Endothelial cell of umbilical vein (primary cell): ENCODE data around the gene ANO4. TPM values are rescaled to one million over a fixed set of nuclear protein-coding genes. Genes with fewer than 3 reads are reported as not detected.

Experiments used
- BruUV-seq: library from RNA; stranded (reverse); fragments of 400-500 nt; replicated peaks from 2 replicates; lab custom pipeline; 2021; lab: Mats Ljungman, UMichigan
- CTCF ChIA-PET: fragments of 300-600, 350-600 bp; sonication (Branson Sonifier 250); formaldehyde crosslinking; loops from one replicate; lab custom pipeline; 2021; ENCODE audit warnings: antibody characterized with exemption, inconsistent platforms; lab: Charles Lee
- POLR2A ChIA-PET: fragments of 300-600, 350-600 bp; sonication (Branson Sonifier 250); formaldehyde crosslinking; loops from one replicate; lab custom pipeline; 2021; ENCODE audit warnings: antibody characterized with exemption, inconsistent platforms; lab: Charles Lee
- DNase-seq: peaks from one replicate; pipeline ENCODE4 v3.0.0-alpha.2; 2011; ENCODE audit warnings: low read depth, low spot score
- FAIRE-seq: peaks from 2 replicates; lab custom pipeline; 2011; peaks lifted over from hg19 to GRCh38; lab: Jason Lieb, UNC
- H2AFZ ChIP-seq: 2 replicates; pipeline ENCODE4 v1.6.0; 2012; ENCODE audit warnings: low read depth, low read length, control low read depth, inconsistent platforms
- H3K27ac ChIP-seq: 2 replicates; pipeline ENCODE4 v1.5.1; 2011; ENCODE audit warnings: low read depth, mild to moderate bottlenecking, control low read depth, low read length, moderate library complexity; ENCODE audit not compliant: insufficient read depth
- H3K27me3 ChIP-seq, 2 experiments: 2 replicates each; pipeline versions ENCODE4 v1.6.0 to v1.6.1; 2011; ENCODE audit warnings: low read length in 2 of 2, mixed read lengths in 1 of 2; ENCODE audit not compliant: control insufficient read depth in 2 of 2, insufficient read depth in 2 of 2
- H3K36me3 ChIP-seq, 2 experiments: 2 replicates in 1 of 2; 3 replicates in 1 of 2; pipeline ENCODE4 v1.5.1; 2011; ENCODE audit warnings: low read length in 2 of 2, mild to moderate bottlenecking in 1 of 2, moderate library complexity in 1 of 2; ENCODE audit not compliant: control insufficient read depth in 2 of 2, insufficient read depth in 2 of 2; ENCODE audit errors: extremely low read depth in 1 of 2
- H3K4me1 ChIP-seq: 3 replicates; pipeline ENCODE4 v1.5.1; 2011; ENCODE audit warnings: mild to moderate bottlenecking, low read length; ENCODE audit not compliant: control insufficient read depth, insufficient read depth; ENCODE audit errors: extremely low read depth
- H3K4me2 ChIP-seq: 2 replicates; pipeline ENCODE4 v1.6.1; 2011; ENCODE audit warnings: low read length, control low read depth, mixed read lengths; ENCODE audit not compliant: insufficient read depth
- H3K4me3 ChIP-seq, 3 experiments: fragments of 200-600 bp in 1 of 3; sonication (generic), shearing (Covaris generic) in 1 of 3; replicated peaks in 1 of 3; 2 replicates each; pipeline ENCODE4 v1.5.1; 2011 to 2016; ENCODE audit warnings: control low read depth in 3 of 3, low read length in 3 of 3, mild to moderate bottlenecking in 2 of 3, inconsistent platforms in 1 of 3, low read depth in 1 of 3, moderate library complexity in 1 of 3; ENCODE audit not compliant: insufficient read depth in 1 of 3
- H3K79me2 ChIP-seq: 2 replicates; pipeline ENCODE4 v1.6.0; 2012; ENCODE audit warnings: low read length, inconsistent platforms; ENCODE audit not compliant: control insufficient read depth, insufficient read depth
- H3K9ac ChIP-seq: replicated peaks from 2 replicates; pipeline ENCODE3; 2011; ENCODE audit warnings: low read length, control low read depth; ENCODE audit not compliant: insufficient read depth; ENCODE audit errors: extremely low read depth
- H3K9me1 ChIP-seq: replicated peaks from 3 replicates; pipeline ENCODE4 v1.6.0; 2011; ENCODE audit warnings: mild to moderate bottlenecking, low read length; ENCODE audit not compliant: control insufficient read depth, insufficient read depth; ENCODE audit errors: extremely low read depth
- H3K9me3 ChIP-seq: replicated peaks from 2 replicates; pipeline ENCODE4 v1.5.1; 2012; ENCODE audit warnings: low read length, inconsistent platforms; ENCODE audit not compliant: control insufficient read depth, insufficient read depth
- H4K20me1 ChIP-seq: replicated peaks from 2 replicates; pipeline ENCODE3; 2011; ENCODE audit warnings: mild to moderate bottlenecking, low read length; ENCODE audit not compliant: control insufficient read depth, insufficient read depth; ENCODE audit errors: extremely low read depth
- EZH2 ChIP-seq: IDR thresholded peaks from 2 replicates; pipeline ENCODE4 v1.6.1; 2012; ENCODE audit warnings: borderline replicate concordance, low read depth, mild to moderate bottlenecking, moderate library complexity, low read length, inconsistent platforms; ENCODE audit not compliant: severe bottlenecking
- FOS ChIP-seq: IDR thresholded peaks from 2 replicates; pipeline ENCODE4 v1.6.1; 2011; ENCODE audit warnings: mild to moderate bottlenecking, low read length, moderate library complexity, borderline replicate concordance; ENCODE audit not compliant: insufficient read depth
- GATA2 ChIP-seq: IDR thresholded peaks from 2 replicates; pipeline ENCODE4 v1.7.0; 2011; ENCODE audit warnings: low read depth, mild to moderate bottlenecking, moderate library complexity, mixed read lengths, low read length; ENCODE audit not compliant: insufficient read length, insufficient read depth
- JUN ChIP-seq: IDR thresholded peaks from 2 replicates; pipeline ENCODE4 v1.6.1; 2011; ENCODE audit warnings: borderline replicate concordance, low read depth; ENCODE audit not compliant: insufficient read length, insufficient read depth
- MYC ChIP-seq: IDR thresholded peaks from one replicate; pipeline ENCODE4 v1.6.1; 2011; ENCODE audit warnings: mild to moderate bottlenecking, low read depth, low read length
- POLR2A ChIP-seq: IDR thresholded peaks from 2 replicates; pipeline ENCODE4 v1.6.1; 2012; ENCODE audit warnings: low read depth, mild to moderate bottlenecking, control low read depth, low read length
- POLR2AphosphoS5 ChIP-seq: IDR thresholded peaks from 2 replicates; pipeline ENCODE4 v1.6.1; 2012; ENCODE audit warnings: low read depth, mild to moderate bottlenecking, control low read depth, low read length, moderate library complexity; ENCODE audit not compliant: insufficient read depth
- dilution Hi-C: fragments of 300-500 bp; cut with MboI; formaldehyde crosslinking; loops from one replicate; pipeline ENCODE4 v1.15.0; 2019; ENCODE audit warnings: low sequenced_read_pairs; ENCODE audit not compliant: extremely low pct_ligation_motif_present
- intact Hi-C: fragments of 100-400 bp; cut with micrococcal nuclease; formaldehyde crosslinking; loops from one replicate; pipeline ENCODE4 v1.10.0; 2022
- polyA plus RNA-seq, 4 experiments: library from polyadenylated mRNA; depleted of rRNA in 3 of 4; stranded (reverse) in 3 of 4; unstranded in 1 of 4; fragments of >200 nt; gene quantifications; 2 replicates each; pipeline versions ENCODE4 v1.2.1 to v1.2.3, GENCODE V29; 2011 to 2012; ENCODE audit warnings: missing spikeins in 1 of 4
- total RNA-seq: library from RNA; stranded (reverse); gene quantifications from 2 replicates; pipeline ENCODE4 v1.2.3, GENCODE V29; 2021
- TF ChIP-seq, protein P1 (sequence below): IDR thresholded peaks from 2 replicates; pipeline ENCODE4 v1.6.1; 2011; ENCODE audit not compliant: insufficient read depth, insufficient read length
- TF ChIP-seq, protein P2 (sequence below), 2 donors: IDR thresholded peaks; 1 replicate in 1 of 2; 2 replicates in 1 of 2; pipeline ENCODE4 v1.5.1; 2011; ENCODE audit warnings: low read length in 2 of 2, mild to moderate bottlenecking in 2 of 2, moderate library complexity in 2 of 2, control low read depth in 1 of 2, inconsistent platforms in 1 of 2, low read depth in 1 of 2; ENCODE audit not compliant: insufficient read depth in 1 of 2; ENCODE audit errors: extremely low read depth in 1 of 2

The ANO4 gene
- total and polyA plus RNA-seq, 2 donors (not counting 3 experiments of a cell fraction or from before 2014, with no cell fraction given), result 0.25 TPM; not detected in 1

DNA sequence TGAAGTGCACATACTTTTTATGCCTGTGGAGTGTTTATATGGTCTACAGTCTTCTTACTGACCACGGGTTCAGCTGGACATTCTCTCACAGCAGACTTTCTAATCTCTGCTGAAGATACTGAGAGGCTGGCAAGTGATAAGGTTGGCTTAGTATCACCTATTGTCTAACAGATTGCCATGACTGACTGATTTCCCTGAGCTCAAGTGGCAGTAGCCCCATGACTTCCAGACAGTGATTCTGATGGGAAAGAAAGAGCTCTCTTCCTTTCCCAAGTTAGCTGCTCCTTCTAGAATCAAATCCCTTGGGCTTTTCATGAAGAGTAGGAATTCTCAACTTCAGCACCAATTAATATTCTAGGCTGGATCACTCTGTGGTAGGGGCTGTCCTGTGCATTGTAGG, 141.4 kb downstream of the ANO4 start:
- CTCF ChIA-PET, result no interaction called here

DNA sequence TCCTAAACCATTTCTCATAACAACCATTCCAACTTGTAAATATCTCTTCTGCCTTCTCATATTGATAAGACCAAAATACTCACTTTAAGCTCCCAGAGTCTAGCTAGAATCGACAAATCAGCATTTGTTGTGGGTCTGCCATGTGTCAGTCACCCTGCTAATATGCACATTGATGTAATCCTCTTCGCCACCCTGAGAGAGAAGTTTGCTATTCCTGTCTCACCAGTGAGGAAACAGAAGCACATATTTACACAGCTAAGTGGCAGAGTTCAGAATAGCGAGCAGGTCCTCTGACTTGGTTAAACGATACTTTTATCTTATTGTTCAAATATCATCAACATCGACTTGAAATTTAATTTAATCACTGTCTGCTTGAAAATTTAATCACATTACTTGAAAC, 142.1 kb downstream of the ANO4 start:
- H4K20me1 ChIP-seq, result no peaks in the 10 kb centered on the region
- no TSS peak for BruUV-seq
- no peaks in the 10 kb centered on the region for H3K9me3 ChIP-seq
- no peaks in the 10 kb centered on the region for H3K79me2 ChIP-seq
- dilution Hi-C loops (no loop called here), intact Hi-C loops (no loop called here)
- CTCF ChIA-PET, result no interaction called here
- no peak overlapping the region for H3K9ac ChIP-seq
- FAIRE-seq (no peak), DNase-seq (no peak)
- no peak overlapping the region for H2AFZ ChIP-seq
- H3K27me3 ChIP-seq, result no peaks in the 10 kb centered on the region
- no peak overlapping the region for H3K4me2 ChIP-seq
- TF ChIP-seq POLR2A, result no peak
- no peak for TF ChIP-seq EZH2
- no peak for TF ChIP-seq GATA2
- no peak for TF ChIP-seq FOS
- no peak for TF ChIP-seq MYC
- TF ChIP-seq JUN, result no peak
- TF ChIP-seq, protein P1, sequence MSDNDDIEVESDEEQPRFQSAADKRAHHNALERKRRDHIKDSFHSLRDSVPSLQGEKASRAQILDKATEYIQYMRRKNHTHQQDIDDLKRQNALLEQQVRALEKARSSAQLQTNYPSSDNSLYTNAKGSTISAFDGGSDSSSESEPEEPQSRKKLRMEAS, result no peak
- no peak for TF ChIP-seq POLR2AphosphoS5
- TF ChIP-seq, protein P2, sequence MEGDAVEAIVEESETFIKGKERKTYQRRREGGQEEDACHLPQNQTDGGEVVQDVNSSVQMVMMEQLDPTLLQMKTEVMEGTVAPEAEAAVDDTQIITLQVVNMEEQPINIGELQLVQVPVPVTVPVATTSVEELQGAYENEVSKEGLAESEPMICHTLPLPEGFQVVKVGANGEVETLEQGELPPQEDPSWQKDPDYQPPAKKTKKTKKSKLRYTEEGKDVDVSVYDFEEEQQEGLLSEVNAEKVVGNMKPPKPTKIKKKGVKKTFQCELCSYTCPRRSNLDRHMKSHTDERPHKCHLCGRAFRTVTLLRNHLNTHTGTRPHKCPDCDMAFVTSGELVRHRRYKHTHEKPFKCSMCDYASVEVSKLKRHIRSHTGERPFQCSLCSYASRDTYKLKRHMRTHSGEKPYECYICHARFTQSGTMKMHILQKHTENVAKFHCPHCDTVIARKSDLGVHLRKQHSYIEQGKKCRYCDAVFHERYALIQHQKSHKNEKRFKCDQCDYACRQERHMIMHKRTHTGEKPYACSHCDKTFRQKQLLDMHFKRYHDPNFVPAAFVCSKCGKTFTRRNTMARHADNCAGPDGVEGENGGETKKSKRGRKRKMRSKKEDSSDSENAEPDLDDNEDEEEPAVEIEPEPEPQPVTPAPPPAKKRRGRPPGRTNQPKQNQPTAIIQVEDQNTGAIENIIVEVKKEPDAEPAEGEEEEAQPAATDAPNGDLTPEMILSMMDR (IDR thresholded peaks at IDR 0.05; ENCODE audit: extremely low read depth in 1 of 2, insufficient read depth in 1 of 2, low read depth in 1 of 2, low read length in 2 of 2), result no peak
- no peaks in the 10 kb centered on the region for H3K9me1 ChIP-seq
- H3K27ac ChIP-seq, result no peak overlapping the region
- POLR2A ChIA-PET, result no interaction called here
- H3K4me1 ChIP-seq, result no peaks in the 10 kb centered on the region
- H3K36me3 ChIP-seq, result no peaks in the 10 kb centered on the region
- H3K4me3 ChIP-seq, result no peak overlapping the region

More for the DNA sequence above, 141.4 kb downstream of the ANO4 start:
- Histone ChIP-seq H3K4me1 (no peaks in the 10 kb centered on the region), H3K36me3 (no peaks in the 10 kb centered on the region), H3K79me2 (no peaks in the 10 kb centered on the region), H3K9ac (no peak overlapping the region), H3K27ac (no peak overlapping the region), H3K4me2 (no peak overlapping the region), H2AFZ (no peak overlapping the region), H3K9me3 (no peaks in the 10 kb centered on the region), H3K27me3 (no peaks in the 10 kb centered on the region), H3K9me1 (no peaks in the 10 kb centered on the region), H3K4me3 (no peak overlapping the region), H4K20me1 (no peaks in the 10 kb centered on the region)
- FAIRE-seq (no peak), DNase-seq (no peak)
- TF ChIP-seq GATA2, result no peak
- TF ChIP-seq, protein P1, result no peak
- no peak for TF ChIP-seq POLR2AphosphoS5
- no peak for TF ChIP-seq MYC
- no peak for TF ChIP-seq JUN
- TF ChIP-seq, protein P2 (IDR thresholded peaks at IDR 0.05; ENCODE audit: extremely low read depth in 1 of 2, insufficient read depth in 1 of 2, low read depth in 1 of 2, low read length in 2 of 2), result no peak
- dilution Hi-C loops (no loop called here), intact Hi-C loops (no loop called here)
- POLR2A ChIA-PET, result no interaction called here
- no TSS peak for BruUV-seq
